ENCODE measurements around the gene USHBP1.

DNA sequence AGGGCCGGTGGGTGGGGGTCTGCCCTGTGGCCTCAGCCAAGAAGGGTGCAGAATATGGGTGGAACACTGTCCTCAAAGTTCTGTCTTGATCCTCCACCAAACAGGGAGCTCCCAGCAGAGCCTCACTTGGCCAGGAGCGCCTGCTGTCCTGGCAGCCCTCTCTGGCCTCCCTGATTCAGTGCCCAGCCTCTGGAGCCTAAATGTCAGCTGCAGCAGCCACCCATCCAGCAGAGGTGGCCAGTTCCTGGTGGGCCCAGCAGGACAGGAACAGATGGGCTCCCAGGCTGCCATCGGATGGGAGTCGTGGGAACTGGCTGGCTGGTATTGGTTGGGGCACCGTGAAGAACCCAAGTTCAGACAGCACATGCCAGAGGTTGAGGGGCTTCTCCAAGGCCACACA, 51.2 kb downstream of the USHBP1 start:
- TF ChIP-seq, protein P1, sequence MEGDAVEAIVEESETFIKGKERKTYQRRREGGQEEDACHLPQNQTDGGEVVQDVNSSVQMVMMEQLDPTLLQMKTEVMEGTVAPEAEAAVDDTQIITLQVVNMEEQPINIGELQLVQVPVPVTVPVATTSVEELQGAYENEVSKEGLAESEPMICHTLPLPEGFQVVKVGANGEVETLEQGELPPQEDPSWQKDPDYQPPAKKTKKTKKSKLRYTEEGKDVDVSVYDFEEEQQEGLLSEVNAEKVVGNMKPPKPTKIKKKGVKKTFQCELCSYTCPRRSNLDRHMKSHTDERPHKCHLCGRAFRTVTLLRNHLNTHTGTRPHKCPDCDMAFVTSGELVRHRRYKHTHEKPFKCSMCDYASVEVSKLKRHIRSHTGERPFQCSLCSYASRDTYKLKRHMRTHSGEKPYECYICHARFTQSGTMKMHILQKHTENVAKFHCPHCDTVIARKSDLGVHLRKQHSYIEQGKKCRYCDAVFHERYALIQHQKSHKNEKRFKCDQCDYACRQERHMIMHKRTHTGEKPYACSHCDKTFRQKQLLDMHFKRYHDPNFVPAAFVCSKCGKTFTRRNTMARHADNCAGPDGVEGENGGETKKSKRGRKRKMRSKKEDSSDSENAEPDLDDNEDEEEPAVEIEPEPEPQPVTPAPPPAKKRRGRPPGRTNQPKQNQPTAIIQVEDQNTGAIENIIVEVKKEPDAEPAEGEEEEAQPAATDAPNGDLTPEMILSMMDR (conservative IDR thresholded peaks at IDR 0.05; ENCODE audit: low read depth, low read length) = no peak
- TF ChIP-seq MAFK (IDR thresholded peaks at IDR 0.05; ENCODE audit: low read depth, low read length) (no peak), RFX5 (IDR thresholded peaks at IDR 0.05; ENCODE audit: low read depth, low read length) (no peak), CEBPB (IDR thresholded peaks at IDR 0.05; ENCODE audit: low read depth, low read length) (no peak), MXI1 (IDR thresholded peaks at IDR 0.05; ENCODE audit: borderline replicate concordance, low read depth, low read length) (no peak), RCOR1 (IDR thresholded peaks at IDR 0.05; ENCODE audit: insufficient replicate concordance, low read length) (no peak), BHLHE40 (IDR thresholded peaks at IDR 0.05; ENCODE audit: low read depth, low read length) (no peak), SMC3 (IDR thresholded peaks at IDR 0.05; ENCODE audit: low read depth, low read length) (no peak)
